Raji (cell line): ENCODE results near the gene ARHGAP11B.
"Not testable (repeated sequence)": the region's sequence is repeated elsewhere in the genome, so short reads cannot be mapped to it uniquely, and the experiment has no call there.

Experiments
- POLR2A ChIP-seq: IDR thresholded peaks from 2 replicates; pipeline ENCODE4 v1.6.1; 2011; ENCODE audit warnings: low read depth, low read length, control low read depth; ENCODE audit not compliant: insufficient read depth

Gene ARHGAP11B

DNA sequence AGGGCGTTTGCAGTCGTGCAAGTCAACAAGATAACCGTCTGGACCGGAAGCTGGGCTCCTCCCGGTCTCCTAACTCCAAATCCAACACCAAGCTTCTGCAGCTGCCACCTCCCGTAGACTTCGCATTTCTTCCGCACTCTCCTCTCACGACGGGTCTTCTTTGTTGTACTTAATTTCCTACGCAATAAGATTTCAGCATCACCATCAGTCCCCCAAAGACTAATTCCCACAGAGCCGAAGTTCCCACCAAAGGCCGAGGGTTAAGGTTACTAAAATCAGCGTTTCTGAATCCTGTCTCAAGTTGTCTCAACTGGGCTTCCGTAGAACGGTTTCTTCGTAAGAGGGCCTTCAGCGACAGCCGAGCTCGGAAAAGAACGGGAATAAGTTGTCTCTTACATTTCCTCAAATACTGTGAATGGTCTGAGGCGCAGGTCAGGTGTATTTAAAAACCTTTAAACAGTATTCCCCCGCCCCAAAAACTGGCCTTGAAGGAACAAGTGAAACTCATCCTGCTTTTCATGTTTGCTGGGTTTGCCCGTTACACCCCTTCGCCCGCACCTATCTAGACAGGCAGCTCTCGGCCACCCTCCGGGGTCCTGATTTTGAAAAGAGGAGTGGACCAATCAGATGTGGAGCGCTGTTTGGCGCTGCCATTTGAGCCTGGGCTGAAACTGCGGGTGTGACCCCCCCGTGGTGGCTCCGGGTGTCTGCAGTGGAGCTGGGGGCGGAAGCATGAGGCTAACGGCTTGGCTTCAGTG is at the start of gene ARHGAP11B:
Gene ARHGAP11B (plus strand): TSS at position 693 of the 758 bp plus-strand sequence.
- peak; percentile 12; the same call in 1 of the 2 replicates for TF ChIP-seq POLR2A

DNA sequence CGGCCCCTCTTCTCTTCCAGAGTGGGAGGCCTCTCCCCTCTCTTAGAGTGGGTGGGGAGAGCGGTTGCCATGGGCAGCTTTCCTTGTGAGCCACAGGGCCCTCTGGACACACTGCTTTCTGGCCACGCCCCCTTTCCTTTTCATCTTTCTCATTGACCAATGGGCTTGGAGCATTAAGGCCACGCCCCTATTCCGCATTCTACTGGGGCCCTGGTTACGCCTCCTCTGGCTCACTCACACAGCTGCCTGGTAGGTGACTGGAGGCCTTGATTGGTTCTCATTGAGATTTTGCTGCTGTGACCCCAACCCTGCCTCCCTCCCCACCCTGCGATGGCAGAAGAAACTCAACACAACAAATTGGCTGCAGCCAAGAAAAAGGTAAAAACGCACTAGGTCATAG is 22.1 kb upstream of the ARHGAP11B start, which contains the start of gene GOLGA8H:
Gene GOLGA8H (plus strand): TSS at position 233 of the 400 bp plus-strand sequence. CDS start 98 bp downstream, at position 331.
- not testable (repeated sequence) for TF ChIP-seq POLR2A

DNA sequence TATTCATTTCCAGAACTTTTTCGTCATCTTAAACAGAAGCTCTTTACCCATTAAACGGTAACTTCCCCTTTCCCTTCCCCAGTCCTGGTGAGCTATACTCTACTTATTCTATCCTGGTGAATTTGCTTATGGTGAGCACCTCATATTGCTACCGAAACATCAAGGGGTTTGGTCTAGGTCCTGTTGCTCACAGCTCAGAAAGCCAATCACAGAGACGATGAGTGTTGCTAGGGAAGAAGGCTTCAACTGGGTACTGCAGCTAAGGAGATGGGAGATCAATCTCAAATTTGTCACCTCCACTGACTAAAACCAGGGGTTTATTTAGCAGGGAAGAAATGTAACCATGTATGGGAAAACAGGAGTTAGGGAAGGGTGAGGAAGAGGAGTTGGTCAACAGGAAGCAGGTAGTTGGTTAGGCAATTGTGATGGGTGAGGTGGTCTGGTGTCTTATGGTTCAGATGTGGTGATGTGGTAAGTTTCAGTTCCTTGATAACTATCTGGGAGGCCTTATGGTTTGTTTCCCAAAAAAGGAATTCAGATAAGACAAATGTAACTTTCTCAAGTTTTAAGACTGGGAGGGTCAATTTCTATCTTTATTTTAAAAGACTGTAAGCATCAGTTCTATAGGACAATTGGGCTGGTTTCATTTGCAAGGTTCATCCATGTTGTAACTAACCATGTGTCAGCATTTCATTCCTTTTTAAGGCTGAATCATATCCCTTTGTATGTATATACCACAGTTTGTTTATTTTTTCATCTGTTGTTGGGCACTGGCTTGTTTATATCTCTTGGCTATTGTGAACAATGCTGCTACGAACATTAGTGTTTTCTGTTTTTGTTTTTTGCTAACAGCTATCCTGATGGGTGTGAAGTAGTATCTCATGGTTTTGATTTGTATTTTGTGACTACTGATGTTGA is 24.3 kb downstream of the ARHGAP11B start:
- no peak for TF ChIP-seq POLR2A

DNA sequence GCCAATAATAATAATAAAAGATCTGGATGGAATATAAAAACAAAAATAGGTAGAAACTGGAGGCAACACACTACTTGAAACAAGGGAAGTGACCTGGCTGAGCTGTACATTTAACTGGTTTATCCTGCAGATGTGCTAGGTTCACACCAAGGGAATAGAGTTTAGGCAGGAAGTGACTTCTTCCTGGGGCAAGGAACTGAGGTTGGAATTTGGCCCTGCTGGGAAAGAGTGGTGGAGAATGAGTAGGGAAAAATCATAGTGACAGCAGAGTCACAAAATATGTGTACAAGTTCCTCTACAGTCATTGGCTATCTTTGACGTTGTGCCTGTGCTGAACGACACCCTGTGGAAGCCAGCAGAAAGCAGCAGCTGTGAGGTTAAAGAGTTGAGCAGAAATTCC is 44.1 kb downstream of the ARHGAP11B start:
- TF ChIP-seq POLR2A: no peak

DNA sequence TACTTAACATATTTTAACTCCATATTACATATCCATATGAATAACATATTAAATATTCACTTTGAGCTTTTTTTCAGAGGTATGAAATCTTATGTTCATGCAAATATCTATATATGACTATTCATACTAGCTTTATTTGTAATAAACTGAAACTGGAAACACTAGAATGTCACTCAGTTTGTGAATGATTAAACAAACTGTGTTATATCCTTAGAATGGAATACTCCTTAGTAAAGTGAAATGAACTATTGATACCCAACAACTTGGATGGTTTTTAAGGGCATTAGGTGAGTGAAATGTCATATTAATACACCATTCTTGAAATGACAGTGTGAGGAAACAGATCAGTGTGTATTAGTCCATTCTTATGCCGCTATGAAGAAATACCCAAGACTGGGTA is 45.4 kb downstream of the ARHGAP11B start:
- TF ChIP-seq POLR2A: no peak

DNA sequence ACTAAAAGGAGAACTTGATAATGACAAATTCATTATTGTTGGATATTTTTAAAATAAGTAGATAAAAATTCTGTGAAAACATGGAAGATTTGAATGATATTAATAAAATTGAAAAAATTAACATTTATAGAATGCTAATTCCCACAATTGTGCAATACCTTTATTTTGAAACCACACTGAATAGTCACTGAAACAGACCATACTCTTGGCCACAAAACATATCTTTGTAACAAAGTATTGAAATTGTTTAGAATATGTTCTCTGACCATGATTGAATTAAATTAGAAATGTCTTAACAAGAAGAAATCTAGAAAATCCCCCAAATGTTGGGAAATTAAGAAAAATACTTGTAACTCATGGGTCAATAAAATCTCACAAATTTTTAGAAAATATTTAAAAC is 49.2 kb downstream of the ARHGAP11B start:
- no peak for TF ChIP-seq POLR2A
